ENCODE results near the gene ZNF33A.

- TF ChIP-seq EZH2 (IDR thresholded peaks at IDR 0.05) (no peak), EZH2phosphoT487 (IDR thresholded peaks at IDR 0.05) (no peak)
Measured at GRCh38 chr10:38103756-38104155, 93.3 kb downstream of the ZNF33A start.

All from neural progenitor cell (in vitro differentiated cells).